ENCODE data around the gene YY1.
A peak's percentile ranks its signal among the peaks of the same experiment; 100 is the strongest.
"Not testable (repeated sequence)": the region's sequence is repeated elsewhere in the genome, so short reads cannot be mapped to it uniquely, and the experiment has no call there.

YY1 gene

GRCh38 chr14:100238419-100239210 is at the start of gene YY1:
Gene YY1 (plus strand): TSS chr14:100239144. CDS start chr14:100239245, 101 bp downstream.
- FAIRE-seq, result peak; percentile 98
- DNase-seq (ENCODE audit: insufficient read length, low spot score), result peak; percentile 94

DNA sequence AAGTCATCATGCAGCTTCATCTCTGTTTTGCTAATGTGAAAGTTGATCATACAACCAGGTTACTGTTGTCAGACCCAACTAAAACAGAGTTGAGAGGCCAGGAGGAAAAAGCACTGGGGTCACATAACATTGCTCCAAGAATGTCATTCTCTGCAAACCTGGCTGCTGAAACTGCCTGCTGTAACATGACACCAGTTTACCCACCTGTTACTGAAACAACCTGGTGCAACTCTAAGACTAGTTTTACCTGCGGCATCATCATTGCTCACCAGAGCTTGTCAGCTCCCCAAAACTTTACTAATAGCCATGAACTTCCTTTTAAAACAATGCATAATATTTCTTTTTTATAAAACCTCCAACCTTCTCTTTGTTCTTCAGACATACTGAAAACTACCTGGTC is 48.8 kb upstream of the YY1 start:
- FAIRE-seq (no peak), DNase-seq (ENCODE audit: insufficient read length, low spot score) (no peak)

- no peak for DNase-seq (ENCODE audit: insufficient read length, low spot score)
- FAIRE-seq, result no peak
These were observed 47.2 kb upstream of the YY1 start for GRCh38 chr14:100191584-100192249.

DNA sequence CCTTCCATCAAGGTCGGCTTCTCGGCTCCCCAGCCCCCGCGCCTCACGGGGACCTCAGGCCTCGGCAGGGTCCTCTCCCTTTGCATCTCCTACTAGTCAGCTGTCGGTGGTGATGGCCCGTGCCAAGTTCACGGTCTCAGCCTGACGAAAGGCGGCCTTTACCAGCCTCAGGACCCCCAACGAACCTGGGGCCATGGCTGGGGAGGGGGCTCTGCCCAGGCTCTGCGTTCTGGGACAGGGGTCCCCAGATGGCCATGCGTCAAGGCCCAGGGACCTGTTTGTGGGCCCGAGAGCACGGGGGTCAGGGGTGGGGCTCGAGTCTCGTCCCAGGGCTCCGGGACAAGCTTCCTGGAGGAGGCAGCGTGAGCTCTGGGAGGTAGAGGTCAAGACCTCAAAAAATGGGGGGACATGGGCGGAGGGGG is 46.7 kb upstream of the YY1 start:
- FAIRE-seq (no peak), DNase-seq (ENCODE audit: insufficient read length, low spot score) (no peak)

GRCh38 chr14:100192672-100193416 is 46.1 kb upstream of the YY1 start:
- peak; percentile 100 for DNase-seq (ENCODE audit: insufficient read length, low spot score)
- peak; percentile 89 for FAIRE-seq

DNA sequence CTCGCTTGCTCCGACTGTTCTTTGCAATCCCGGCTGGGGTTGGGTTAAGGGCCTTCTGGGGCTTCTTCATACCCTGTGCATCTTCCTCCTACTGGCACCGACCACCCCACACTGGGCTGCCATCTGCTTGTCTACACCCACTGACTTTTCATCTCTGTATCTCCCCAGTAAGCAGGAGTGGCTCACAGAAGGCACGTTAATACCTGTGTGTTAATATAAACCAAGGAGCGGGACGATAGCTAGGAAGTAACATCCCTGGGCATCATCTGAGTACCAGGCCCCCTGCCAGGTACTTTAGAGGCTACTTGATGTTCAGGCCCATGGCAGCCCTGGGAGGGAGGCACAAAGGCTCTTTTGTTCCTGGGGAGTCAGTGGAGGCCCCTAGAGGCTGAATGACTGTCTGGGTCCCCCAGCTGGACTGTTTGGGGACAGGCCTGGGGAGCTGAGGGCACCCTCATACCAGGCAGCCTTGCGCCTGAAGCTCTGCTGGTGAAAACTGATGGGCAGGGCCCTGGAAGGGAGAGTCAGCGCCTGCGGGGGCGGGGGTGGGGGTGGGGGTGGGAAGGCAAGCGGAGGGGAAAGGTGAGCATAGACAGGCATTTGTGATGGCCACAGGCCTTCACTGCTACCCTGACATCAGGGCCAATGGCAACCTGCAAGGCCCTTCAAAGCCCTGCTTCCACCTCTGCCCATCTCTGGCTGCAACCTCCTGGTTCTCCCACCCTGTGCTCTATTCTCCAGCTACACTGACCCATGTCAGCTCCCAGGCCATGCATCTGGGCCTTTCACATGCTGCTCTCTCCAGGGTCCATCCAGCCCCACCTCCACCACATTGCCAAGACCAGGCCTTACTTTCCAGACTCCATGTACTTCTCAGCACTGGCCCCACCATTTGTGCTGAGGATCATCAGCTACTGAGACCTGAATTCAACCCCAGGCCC is 45.3 kb upstream of the YY1 start:
- no peak for DNase-seq (ENCODE audit: insufficient read length, low spot score)
- no peak for FAIRE-seq

DNA sequence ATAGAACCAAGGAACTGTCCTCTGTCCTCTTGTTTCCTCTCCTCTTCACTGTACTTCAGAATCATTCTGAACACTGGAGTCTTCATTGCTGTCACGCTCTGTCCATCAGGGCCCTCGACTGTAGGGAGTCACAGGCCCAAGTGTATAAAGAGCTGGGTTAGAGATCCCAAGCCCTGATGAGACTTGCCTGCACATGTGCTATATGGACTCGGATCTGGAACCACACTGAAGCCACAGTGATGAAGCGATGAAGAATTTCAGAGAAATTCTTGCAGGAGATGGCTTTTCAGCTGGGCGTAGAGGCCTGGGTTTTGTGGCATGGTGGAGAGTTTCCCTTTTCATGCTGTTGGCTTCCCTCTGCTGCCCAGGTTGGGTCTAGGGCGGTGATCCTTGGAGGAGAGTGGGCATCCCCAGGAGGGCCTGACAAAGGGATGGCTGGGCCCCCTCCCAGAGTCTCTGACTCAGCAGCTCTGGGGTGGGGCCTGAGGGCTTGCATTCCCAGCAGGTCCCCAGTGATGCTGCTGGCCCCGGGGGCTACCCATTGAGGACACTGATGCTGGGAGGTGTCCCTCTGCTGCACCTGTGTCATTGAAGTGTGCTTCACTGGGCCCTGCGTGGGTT is 39.6 kb upstream of the YY1 start:
- no peak for FAIRE-seq
- no peak for DNase-seq (ENCODE audit: insufficient read length, low spot score)

GRCh38 chr14:100200311-100200710 is 38.6 kb upstream of the YY1 start:
- FAIRE-seq (no peak), DNase-seq (ENCODE audit: insufficient read length, low spot score) (no peak)

DNA sequence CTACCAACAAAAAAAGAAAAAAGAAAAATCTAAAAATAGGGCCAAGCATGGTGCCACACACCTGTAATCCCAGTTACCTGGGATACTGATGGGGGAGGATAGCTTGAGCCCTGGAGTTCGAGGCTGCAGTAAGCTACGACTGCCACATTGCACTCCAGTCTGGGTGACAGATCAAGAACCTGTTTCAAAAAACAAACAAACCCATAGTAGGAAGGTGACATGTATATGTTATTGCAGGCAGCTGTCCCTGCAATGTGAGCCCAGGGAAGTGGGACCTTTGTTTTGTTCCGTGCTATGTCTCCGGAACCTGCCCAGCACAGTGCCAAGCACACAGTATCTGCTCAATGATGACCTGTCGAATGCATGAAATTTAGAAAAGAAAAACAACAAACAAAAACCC is 37.2 kb upstream of the YY1 start:
- FAIRE-seq, result no peak

DNA sequence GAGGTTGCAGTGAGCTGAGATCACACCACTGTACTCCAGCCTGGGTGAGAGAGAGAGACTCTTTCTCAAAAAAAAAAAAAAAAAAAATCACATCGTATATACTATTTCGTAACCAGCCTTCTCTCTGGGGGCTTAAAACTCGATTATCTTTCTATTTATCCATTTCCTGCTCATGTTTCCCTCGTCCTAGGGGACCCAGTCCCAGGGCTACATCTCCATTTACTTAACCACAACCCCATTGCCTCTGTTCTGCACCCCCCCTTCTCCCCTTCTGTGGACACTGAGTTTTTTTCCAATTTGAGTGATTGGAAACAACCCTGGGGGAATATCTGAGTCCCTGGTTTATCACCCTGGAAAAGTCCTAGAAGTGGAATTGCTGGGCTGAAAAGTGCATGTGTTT is 36.2 kb upstream of the YY1 start:
- no peak for DNase-seq (ENCODE audit: insufficient read length, low spot score)
- no peak for FAIRE-seq

More for the DNA sequence above, 37.2 kb upstream of the YY1 start:
- no peak for DNase-seq (ENCODE audit: insufficient read length, low spot score)

DNA sequence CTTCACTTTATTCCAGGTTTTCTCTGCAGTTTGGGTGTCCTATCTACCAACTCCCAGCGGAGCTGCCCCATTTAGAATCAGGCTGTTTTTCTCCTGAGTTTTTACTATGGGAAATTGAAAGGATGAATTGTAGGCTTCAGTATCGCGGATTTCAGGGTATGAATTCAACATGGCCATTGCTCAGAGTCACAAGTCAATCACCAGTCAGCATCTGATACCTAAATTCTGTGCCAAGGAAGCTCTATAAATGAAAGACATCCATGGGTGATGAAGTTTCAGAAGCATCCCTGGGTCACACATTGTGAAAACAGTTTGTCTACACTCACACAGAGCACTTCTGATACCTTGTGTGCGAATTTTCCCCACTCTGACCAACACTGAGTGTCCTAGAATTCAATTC is 35.8 kb upstream of the YY1 start:
- FAIRE-seq (no peak), DNase-seq (ENCODE audit: insufficient read length, low spot score) (no peak)

- FAIRE-seq, result no peak
These were observed 34.7 kb upstream of the YY1 start for GRCh38 chr14:100203962-100204834.

DNA sequence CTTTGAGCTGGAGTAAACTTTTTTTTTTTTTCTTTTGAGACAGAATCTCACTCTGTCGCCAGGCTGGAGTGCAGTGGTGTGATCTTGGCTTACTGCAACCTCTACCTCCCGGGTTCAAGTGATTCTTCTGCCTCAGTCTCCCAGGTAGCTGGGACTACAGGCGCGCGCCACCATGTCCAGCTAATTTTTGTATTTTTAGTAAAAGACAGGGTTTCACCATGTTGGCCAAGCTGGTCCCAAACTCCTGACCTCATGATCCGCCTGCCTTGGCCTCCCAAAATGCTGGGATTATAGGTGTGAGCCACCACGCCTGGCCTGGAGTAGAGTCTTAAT is 34.1 kb upstream of the YY1 start:
- not testable (repeated sequence) for FAIRE-seq; DNase-seq (ENCODE audit: insufficient read length, low spot score)

More at GRCh38 chr14:100203962-100204834, 34.7 kb upstream of the YY1 start:
- no peak for DNase-seq (ENCODE audit: insufficient read length, low spot score)

DNA sequence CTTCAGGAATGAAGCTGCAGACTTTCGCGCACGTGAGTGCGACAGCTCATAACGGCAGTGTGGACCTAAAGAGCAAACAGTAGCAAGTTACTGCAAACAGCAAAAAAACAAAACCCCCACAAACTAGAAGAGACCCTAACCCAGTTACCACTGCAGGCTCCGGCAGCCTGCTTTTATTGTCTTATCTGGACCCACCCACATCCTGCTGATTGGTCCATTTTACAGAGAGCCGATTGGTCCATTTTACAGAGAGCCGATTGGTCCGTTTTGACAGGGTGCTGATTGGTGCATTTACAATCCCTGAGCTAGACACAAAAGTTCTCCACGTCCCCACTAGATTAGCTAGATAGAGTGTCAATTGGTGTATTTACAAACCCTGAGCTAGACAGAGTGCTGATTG is 31.4 kb upstream of the YY1 start:
- FAIRE-seq; DNase-seq (ENCODE audit: insufficient read length, low spot score): not testable (repeated sequence)

DNA sequence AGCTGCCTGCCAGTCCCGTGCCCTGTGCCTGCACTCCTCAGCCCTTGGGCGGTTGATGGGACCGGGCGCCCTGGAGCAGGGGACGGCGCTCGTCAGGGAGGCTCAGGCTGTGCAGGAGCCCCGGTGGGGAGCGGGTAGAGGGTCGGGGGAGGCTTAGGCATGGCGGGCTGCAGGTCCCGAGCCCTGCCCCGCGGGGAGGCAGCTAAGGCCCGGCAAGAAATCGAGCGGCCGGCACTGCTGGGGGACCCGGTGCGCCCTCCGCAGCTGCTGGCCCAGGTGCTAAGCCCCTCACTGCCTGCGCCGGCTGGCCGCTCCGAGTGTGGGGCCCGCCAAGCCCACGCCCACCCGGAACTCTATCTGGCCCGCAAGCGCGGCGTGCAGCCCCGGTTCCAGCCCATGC is 30.8 kb upstream of the YY1 start:
- not testable (repeated sequence) for FAIRE-seq

DNA sequence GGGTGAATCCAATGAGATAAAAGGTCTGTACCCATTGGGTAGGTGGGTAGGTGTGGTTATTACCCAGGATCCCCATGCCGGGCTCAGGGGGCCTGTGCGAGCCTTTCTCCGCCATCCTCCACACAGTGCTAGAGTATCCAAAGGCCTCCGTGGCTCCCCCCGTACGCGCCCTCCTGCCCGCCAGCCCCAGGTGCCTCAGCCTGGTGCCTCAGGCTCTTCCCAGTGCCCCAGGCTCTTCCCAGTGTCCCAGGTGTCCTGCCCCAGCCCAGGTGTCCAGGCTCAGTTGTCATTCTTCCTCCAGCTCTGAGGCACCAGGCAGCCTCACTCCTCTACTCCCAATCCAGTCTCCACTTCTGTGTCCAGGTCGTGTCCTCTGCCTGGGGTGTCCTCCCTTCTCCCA is 27.6 kb upstream of the YY1 start:
- FAIRE-seq, result no peak
- DNase-seq (ENCODE audit: insufficient read length, low spot score), result no peak

More for the DNA sequence above, 30.8 kb upstream of the YY1 start:
- DNase-seq (ENCODE audit: insufficient read length, low spot score), result not testable (repeated sequence)

DNA sequence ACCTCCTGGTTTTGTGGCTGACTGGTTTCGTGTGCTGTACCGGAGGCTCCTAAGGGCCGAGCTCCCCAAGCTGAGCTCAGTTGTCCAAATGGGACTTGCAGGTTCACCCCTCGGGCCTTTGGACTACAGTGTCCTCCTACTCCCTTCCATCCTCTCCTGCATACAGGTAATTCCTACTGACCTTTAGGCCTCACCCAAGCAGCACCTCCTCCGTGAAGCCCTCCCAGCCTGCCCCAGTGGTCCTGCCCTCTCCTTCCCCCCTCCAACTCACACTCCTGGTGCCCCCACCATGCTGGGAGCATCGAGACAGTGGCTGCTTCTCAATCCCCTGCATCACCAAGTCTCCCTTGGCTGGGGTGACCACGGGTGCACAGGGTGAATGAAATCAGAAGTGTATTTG is 27.1 kb upstream of the YY1 start:
- FAIRE-seq, result no peak

DNA sequence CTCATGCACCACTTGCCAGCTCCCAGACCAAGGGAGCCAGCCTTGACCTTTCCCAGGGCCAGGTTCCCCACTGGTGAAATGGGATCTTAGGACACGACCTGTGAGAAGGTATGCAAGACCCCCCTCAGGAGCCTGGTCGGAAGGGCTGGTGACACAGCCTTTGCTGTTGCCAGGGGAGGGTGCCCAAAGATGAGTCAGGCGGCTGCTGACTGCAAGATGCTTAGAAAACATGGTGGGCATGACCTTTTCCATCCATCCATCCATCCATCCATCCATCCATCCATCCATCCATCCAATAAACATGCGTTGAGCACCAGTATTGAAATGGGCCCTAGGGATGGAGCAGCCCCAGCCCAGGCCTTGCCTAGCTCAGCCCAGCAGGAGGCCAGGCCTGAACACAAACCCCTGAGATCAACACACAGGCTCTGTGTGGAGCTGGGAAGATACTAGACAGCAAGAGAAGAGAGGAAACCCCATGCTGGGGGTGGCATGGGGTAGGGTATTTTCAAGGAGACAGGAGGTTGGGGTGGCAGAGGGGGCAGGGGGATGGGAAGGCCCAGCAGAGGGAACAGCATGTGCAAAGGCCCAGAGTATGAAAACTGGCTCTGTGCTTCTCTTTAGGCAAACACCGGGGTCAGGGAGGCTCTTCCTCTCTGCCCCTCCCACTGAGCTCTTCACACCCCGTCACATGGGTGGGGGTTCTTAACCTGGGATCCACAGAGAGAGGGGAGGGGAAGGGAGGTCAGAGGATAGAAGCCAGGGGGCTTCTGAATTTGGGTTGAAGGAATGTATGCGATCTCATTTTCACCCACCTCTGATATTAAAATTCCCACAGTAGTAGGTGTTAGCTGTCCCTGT is 26.2 kb upstream of the YY1 start:
- FAIRE-seq (no peak), DNase-seq (ENCODE audit: insufficient read length, low spot score) (no peak)

More for the DNA sequence above, 27.1 kb upstream of the YY1 start:
- no peak for DNase-seq (ENCODE audit: insufficient read length, low spot score)

Measured in HTR-8/SVneo (cell line).